Neuronal stem cell (in vitro differentiated cells): ENCODE results near the gene ADGRE1.
A peak's percentile ranks its signal among the peaks of the same experiment; 100 is the strongest.

ENCODE experiments used
- DNase-seq: peaks from one replicate; pipeline ENCODE4 v3.0.0-alpha.2; 2013; ENCODE audit warnings: low spot score
- H2AFZ ChIP-seq: one replicate; pipeline ENCODE4 v1.6.1; 2013; ENCODE audit warnings: mild to moderate bottlenecking, low read length, inconsistent platforms
- H2AK5ac ChIP-seq: 2 replicates; pipeline ENCODE4 v1.6.1; 2013; ENCODE audit warnings: low read depth, mild to moderate bottlenecking, inconsistent platforms, low read length, moderate library complexity, mixed read lengths
- H2BK120ac ChIP-seq: 2 replicates; pipeline ENCODE4 v1.6.1; 2013; ENCODE audit warnings: low read depth, mild to moderate bottlenecking, inconsistent platforms, low read length, moderate library complexity, mixed read lengths
- H2BK12ac ChIP-seq: one replicate; pipeline ENCODE4 v1.6.1; 2013; ENCODE audit warnings: low read length, inconsistent platforms
- H2BK15ac ChIP-seq: 2 replicates; pipeline ENCODE4 v1.6.1; 2013; ENCODE audit warnings: mild to moderate bottlenecking, low read length, inconsistent platforms, mixed read lengths
- H2BK5ac ChIP-seq: one replicate; pipeline ENCODE4 v1.6.1; 2013; ENCODE audit warnings: inconsistent platforms, mild to moderate bottlenecking, low read length, moderate library complexity
- H3K14ac ChIP-seq: one replicate; pipeline ENCODE4 v1.6.1; 2013; ENCODE audit warnings: low read length, inconsistent platforms
- H3K18ac ChIP-seq: 2 replicates; pipeline ENCODE4 v1.6.1; 2013; ENCODE audit warnings: low read length, inconsistent platforms
- H3K23ac ChIP-seq: 2 replicates; pipeline ENCODE4 v1.6.1; 2013; ENCODE audit warnings: low read depth, mild to moderate bottlenecking, mixed read lengths, low read length, inconsistent platforms; ENCODE audit not compliant: poor library complexity
- H3K27ac ChIP-seq: replicated peaks from 3 replicates; pipeline ENCODE4 v1.5.1; 2013; ENCODE audit warnings: low read length, inconsistent platforms
- H3K27me3 ChIP-seq, 3 experiments: 2 replicates each; pipeline ENCODE4 v1.6.1; 2013; ENCODE audit warnings: low read length in 3 of 3, mild to moderate bottlenecking in 2 of 3, inconsistent platforms in 1 of 3, low read depth in 1 of 3, mixed read lengths in 1 of 3, moderate library complexity in 1 of 3; ENCODE audit not compliant: control insufficient read depth in 3 of 3, insufficient read depth in 3 of 3
- H3K36me3 ChIP-seq, 2 donors: replicated peaks in 1 of 2; 2 replicates each; pipeline ENCODE4 v1.6.1; 2013; ENCODE audit warnings: low read length in 2 of 2; ENCODE audit not compliant: control insufficient read depth in 2 of 2, insufficient read depth in 2 of 2
- H3K4ac ChIP-seq: 2 replicates; pipeline ENCODE4 v1.6.1; 2013; ENCODE audit warnings: inconsistent platforms, mild to moderate bottlenecking, low read length, moderate library complexity
- H3K4me1 ChIP-seq, 2 donors: 1 replicate in 1 of 2; 2 replicates in 1 of 2; pipeline ENCODE4 v1.6.1; 2013; ENCODE audit warnings: low read length in 2 of 2, low read depth in 1 of 2; ENCODE audit not compliant: control insufficient read depth in 2 of 2, insufficient read depth in 1 of 2
- H3K4me2 ChIP-seq: one replicate; pipeline ENCODE4 v1.6.1; 2013; ENCODE audit warnings: mild to moderate bottlenecking, low read length, inconsistent platforms; ENCODE audit not compliant: insufficient read depth, poor library complexity, severe bottlenecking
- H3K4me3 ChIP-seq, 2 donors: 2 replicates each; pipeline ENCODE4 v1.5.1; 2013; ENCODE audit warnings: low read length in 2 of 2, mild to moderate bottlenecking in 2 of 2, inconsistent platforms in 1 of 2, moderate library complexity in 1 of 2
- H3K79me1 ChIP-seq: one replicate; pipeline ENCODE4 v1.6.1; 2013; ENCODE audit warnings: low read depth, mild to moderate bottlenecking, inconsistent platforms, low read length, moderate library complexity
- H3K9ac ChIP-seq: one replicate; pipeline ENCODE4 v1.6.1; 2013; ENCODE audit warnings: mild to moderate bottlenecking, low read depth, low read length, inconsistent platforms; ENCODE audit not compliant: poor library complexity
- H3K9me3 ChIP-seq, 2 donors: replicated peaks in 1 of 2; 2 replicates each; pipeline versions ENCODE3 to v1.6.1; 2013; ENCODE audit warnings: low read length in 2 of 2, mild to moderate bottlenecking in 2 of 2, inconsistent platforms in 1 of 2, low read depth in 1 of 2, mixed read lengths in 1 of 2, moderate library complexity in 1 of 2; ENCODE audit not compliant: control insufficient read depth in 2 of 2, insufficient read depth in 1 of 2
- H4K8ac ChIP-seq: one replicate; pipeline ENCODE4 v1.6.1; 2013; ENCODE audit warnings: low read depth, mild to moderate bottlenecking, inconsistent platforms, low read length, moderate library complexity
- H4K91ac ChIP-seq: one replicate; pipeline ENCODE4 v1.6.1; 2013; ENCODE audit warnings: low read length, low read depth, mild to moderate bottlenecking, inconsistent platforms; ENCODE audit not compliant: poor library complexity
- WGBS, 2 donors: extraction: QIAGEN DNeasy Blood & Tissue Kit; methylation state at CpG; one replicate each; pipeline ENCODE4 v1.1.7; 2013; ENCODE audit warnings: missing lambda C conversion rate in 2 of 2, mixed read lengths in 1 of 2; ENCODE audit not compliant: insufficient read length in 2 of 2, insufficient replicate concordance in 1 of 2; ENCODE audit errors: extremely low coverage in 2 of 2; 5-methylcytosine and 5-hydroxymethylcytosine counted together

The ADGRE1 gene

DNA sequence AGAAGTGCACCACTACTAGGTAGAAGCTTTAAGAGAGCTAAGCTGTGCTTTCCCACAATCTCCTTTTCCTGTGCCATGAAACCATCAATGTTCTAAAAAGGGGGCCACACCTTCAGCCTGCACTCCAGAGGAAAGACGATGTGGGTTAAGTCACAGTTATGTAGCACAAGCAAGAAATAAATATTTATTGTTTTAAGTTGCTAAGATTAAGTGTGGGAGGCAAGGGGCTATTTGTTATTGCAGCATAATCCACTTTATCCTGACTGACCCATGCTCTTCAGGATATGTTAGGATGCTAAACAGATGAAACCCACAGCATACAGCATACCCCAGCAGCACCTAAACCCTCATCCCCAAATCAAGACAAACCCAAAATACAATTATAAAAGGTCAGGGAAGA, 69.2 kb downstream of the ADGRE1 start:
- no peak overlapping the region for H3K4me3 ChIP-seq
- no CpG with 5 or more reads among the region's 1 CpG for WGBS, 2 donors
- no peak overlapping the region for H3K14ac ChIP-seq
- H2BK5ac ChIP-seq, result no peak overlapping the region
- no peak overlapping the region for H2BK12ac ChIP-seq
- no peak overlapping the region for H2BK120ac ChIP-seq
- H2AK5ac ChIP-seq, result no peak overlapping the region
- peaks cover 0 to 19% of the 10 kb centered on the region in 2 donors for H3K9me3 ChIP-seq
- no peak overlapping the region for H4K8ac ChIP-seq
- H3K23ac ChIP-seq, result no peak overlapping the region
- DNase-seq, result no peak
- no peak overlapping the region for H3K9ac ChIP-seq
- no peak overlapping the region for H4K91ac ChIP-seq
- no peak overlapping the region for H3K4me2 ChIP-seq
- H3K18ac ChIP-seq, result no peak overlapping the region
- no peak overlapping the region for H3K4ac ChIP-seq
- peaks cover 0 to 3% (median 0%) of the 10 kb centered on the region in 3 experiments for H3K27me3 ChIP-seq
- no peaks in the 10 kb centered on the region for H3K36me3 ChIP-seq
- no peaks in the 10 kb centered on the region for H3K4me1 ChIP-seq
- H3K79me1 ChIP-seq, result no peaks in the 10 kb centered on the region
- H2AFZ ChIP-seq, result no peak overlapping the region
- no peak overlapping the region for H2BK15ac ChIP-seq
- no peak overlapping the region for H3K27ac ChIP-seq

DNA sequence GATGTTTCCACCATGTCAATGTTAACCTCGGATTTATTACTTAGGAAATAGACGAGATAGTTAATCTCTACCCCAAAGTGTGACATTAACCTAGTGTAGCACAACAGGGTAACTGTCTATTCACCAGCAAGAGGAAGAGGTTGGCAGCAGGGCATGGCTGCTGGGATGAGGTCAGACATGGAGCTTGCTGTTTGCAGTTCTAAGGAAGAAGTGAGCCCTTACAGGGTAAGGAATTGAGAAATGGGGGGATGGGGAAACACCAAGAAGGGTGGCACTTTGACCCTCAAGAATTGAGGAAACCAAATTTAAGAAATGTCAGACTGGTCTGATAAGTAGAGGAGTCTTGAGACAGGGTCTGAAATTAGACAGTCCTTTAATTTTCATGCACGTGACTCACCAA, 71.4 kb downstream of the ADGRE1 start:
- Histone ChIP-seq H3K4me1 (no peaks in the 10 kb centered on the region), H3K18ac (no peak overlapping the region), H2AK5ac (no peak overlapping the region), H4K8ac (no peak overlapping the region), H2BK120ac (no peak overlapping the region), H3K27ac (no peak overlapping the region), H2BK12ac (no peak overlapping the region), H3K4me3 (no peak overlapping the region), H3K4ac (no peak overlapping the region), H3K27me3 (peaks cover 0 to 3% (median 0%) of the 10 kb centered on the region in 3 experiments), H3K36me3 (no peaks in the 10 kb centered on the region), H2BK5ac (no peak overlapping the region), H3K79me1 (no peaks in the 10 kb centered on the region), H3K14ac (no peak overlapping the region), H4K91ac (no peak overlapping the region), H3K23ac (no peak overlapping the region), H3K4me2 (no peak overlapping the region), H3K9ac (no peak overlapping the region), H2BK15ac (no peak overlapping the region), H2AFZ (no peak overlapping the region), H3K9me3 (peaks cover 0 to 19% of the 10 kb centered on the region in 2 donors)
- no CpG with 5 or more reads among the region's 3 CpGs for WGBS, 2 donors
- no peak for DNase-seq

DNA sequence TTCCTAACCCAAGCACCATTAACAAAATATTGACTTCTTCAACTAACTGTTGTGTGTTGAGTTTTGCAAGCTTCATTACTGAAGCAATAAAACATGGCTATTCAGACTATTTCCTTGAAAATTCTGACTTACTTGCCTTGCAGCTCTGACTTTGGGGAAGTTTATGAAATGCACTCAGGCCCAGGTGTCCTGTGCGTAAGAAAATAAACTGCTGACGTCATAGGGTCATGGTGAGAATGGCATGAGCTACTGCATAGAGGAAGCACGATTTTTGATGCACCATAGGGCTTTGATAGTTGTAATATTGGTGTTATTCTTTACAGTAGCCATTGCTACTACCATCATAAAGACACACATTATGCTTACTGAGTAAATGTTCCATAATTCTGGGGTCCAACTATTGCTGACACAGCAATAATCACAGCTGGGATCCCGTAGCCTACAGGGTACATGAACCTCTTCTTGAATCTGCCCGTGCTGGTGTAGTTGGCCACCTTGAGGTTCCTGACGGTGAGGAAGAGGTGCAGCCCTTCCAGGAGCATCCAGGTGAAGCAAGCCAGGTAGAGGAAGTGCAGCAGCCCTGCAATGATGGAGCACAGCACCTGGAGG, 76.0 kb downstream of the ADGRE1 start:
- Histone ChIP-seq H4K91ac (no peak overlapping the region), H4K8ac (no peak overlapping the region), H3K14ac (no peak overlapping the region), H3K9ac (no peak overlapping the region), H3K36me3 (no peaks in the 10 kb centered on the region), H2BK5ac (no peak overlapping the region), H3K23ac (no peak overlapping the region), H3K27me3 (peaks cover 0 to 3% (median 0%) of the 10 kb centered on the region in 3 experiments), H3K18ac (no peak overlapping the region), H3K4me2 (no peak overlapping the region), H3K4me1 (no peaks in the 10 kb centered on the region), H3K4ac (no peak overlapping the region), H3K4me3 (peak overlapping the region in 1 of 2 donors; percentile 31), H3K79me1 (no peaks in the 10 kb centered on the region), H2BK15ac (no peak overlapping the region), H3K27ac (no peak overlapping the region), H2BK120ac (no peak overlapping the region), H3K9me3 (peaks cover 0 to 17% of the 10 kb centered on the region in 2 donors), H2BK12ac (no peak overlapping the region), H2AFZ (no peak overlapping the region), H2AK5ac (no peak overlapping the region)
- DNase-seq, result no peak
- WGBS, 2 donors, result no CpG with 5 or more reads among the region's 6 CpGs

DNA sequence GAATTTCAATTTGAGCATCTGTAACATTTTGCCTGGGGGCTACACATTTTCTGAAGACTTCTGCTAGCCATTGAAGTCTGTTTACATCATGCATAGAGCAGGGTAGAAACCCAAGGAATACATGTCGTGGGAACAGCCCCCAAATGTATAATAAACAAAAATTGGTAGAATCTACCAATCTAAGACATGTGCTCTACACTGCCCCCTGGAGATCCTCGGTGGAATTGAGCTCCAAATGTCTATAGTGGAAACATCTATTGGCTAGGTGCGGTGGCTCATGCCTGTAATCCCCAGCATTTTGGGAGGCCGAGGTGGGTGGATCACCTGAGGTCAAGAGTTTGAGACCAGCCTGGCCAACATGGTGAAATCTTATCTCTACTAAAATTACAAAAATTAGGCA, 76.6 kb downstream of the ADGRE1 start:
- no peaks in the 10 kb centered on the region for H3K79me1 ChIP-seq
- no peak overlapping the region for H4K8ac ChIP-seq
- H2BK120ac ChIP-seq, result no peak overlapping the region
- H2BK15ac ChIP-seq, result no peak overlapping the region
- H2BK5ac ChIP-seq, result no peak overlapping the region
- peaks cover 0 to 3% (median 0%) of the 10 kb centered on the region in 3 experiments for H3K27me3 ChIP-seq
- H3K27ac ChIP-seq, result no peak overlapping the region
- no peak overlapping the region for H3K9ac ChIP-seq
- H3K4me2 ChIP-seq, result no peak overlapping the region
- no peak overlapping the region for H3K4ac ChIP-seq
- H2BK12ac ChIP-seq, result no peak overlapping the region
- no peaks in the 10 kb centered on the region for H3K4me1 ChIP-seq
- H3K23ac ChIP-seq, result no peak overlapping the region
- H3K14ac ChIP-seq, result no peak overlapping the region
- WGBS, 2 donors, result no CpG with 5 or more reads among the region's 4 CpGs
- H3K9me3 ChIP-seq, result peaks cover 0 to 14% of the 10 kb centered on the region in 2 donors
- no peak overlapping the region for H3K18ac ChIP-seq
- no peak overlapping the region for H3K4me3 ChIP-seq
- no peak overlapping the region for H4K91ac ChIP-seq
- no peak for DNase-seq
- no peak overlapping the region for H2AK5ac ChIP-seq
- no peak overlapping the region for H2AFZ ChIP-seq
- no peaks in the 10 kb centered on the region for H3K36me3 ChIP-seq
